Body of pancreas (tissue), 4 donors: Measurements from ENCODE around the gene AMZ2. TPM values are rescaled to one million over a fixed set of nuclear protein-coding genes. Genes with fewer than 3 reads are reported as not detected.

Experiments used
- ATAC-seq: fragments of 150-250 bp; one replicate; pipeline ENCODE4 v1.9.1; 2016
- DNase-seq, 4 donors: peaks; one replicate each; pipeline ENCODE4 v3.0.0-alpha.2; 2019
- H3K27ac ChIP-seq, 4 donors: fragments of 200-600 bp; sonication (generic); 1 replicate in 3 of 4; 2 replicates in 1 of 4; pipeline versions ENCODE4 v1.5.1 to v1.6.1; 2016 to 2019; ENCODE audit warnings: mild to moderate bottlenecking in 1 of 4, mixed read lengths in 1 of 4, moderate library complexity in 1 of 4
- H3K27me3 ChIP-seq, 2 donors: fragments of 200-600 bp; sonication (generic); one replicate each; pipeline ENCODE4 v1.6.0; 2016; ENCODE audit warnings: mild to moderate bottlenecking in 1 of 2
- H3K36me3 ChIP-seq, 2 donors: fragments of 200-600 bp; sonication (generic); replicated peaks in 1 of 2; 2 replicates each; pipeline ENCODE4 v1.5.1; 2016; ENCODE audit warnings: low read depth in 2 of 2; ENCODE audit not compliant: insufficient read depth in 1 of 2
- H3K4me1 ChIP-seq: fragments of 200-600 bp; sonication (generic); one replicate; pipeline ENCODE4 v1.6.0; 2016
- H3K4me3 ChIP-seq, 2 donors: fragments of 200-600 bp; sonication (generic); 1 replicate in 1 of 2; 2 replicates in 1 of 2; pipeline ENCODE4 v1.5.1; 2016 to 2019
- H3K9me3 ChIP-seq, 3 donors: fragments of 200-600 bp; sonication (generic); 1 replicate in 2 of 3; 2 replicates in 1 of 3; pipeline ENCODE4 v1.5.1; 2016
- CTCF ChIP-seq, 7 experiments: fragments of 450-650 bp in 4 of 7; fragments of 200-600 bp in 3 of 7; sonication (generic) in 3 of 7; IDR thresholded peaks; one replicate each; pipeline ENCODE4 v1.5.1; 2016 to 2019; ENCODE audit warnings: antibody characterized with exemption in 7 of 7
- POLR2A ChIP-seq, 3 donors: fragments of 450-650 bp; IDR thresholded peaks; one replicate each; pipeline ENCODE4 v1.6.1; 2016; ENCODE audit warnings: antibody characterized with exemption in 3 of 3, mild to moderate bottlenecking in 2 of 3
- WGBS, 2 donors: methylation state at CpG; one replicate each; pipeline ENCODE4 v1.1.5; 2017; 5-methylcytosine and 5-hydroxymethylcytosine counted together
- intact Hi-C: fragments of 100-400 bp; cut with DNase I; formaldehyde crosslinking; loops from one replicate; pipeline ENCODE4 v1.15.1; 2023
- total RNA-seq, 2 donors: library from RNA; depleted of rRNA; stranded (reverse); fragments of >200 nt; gene quantifications; one replicate each; pipeline ENCODE4 v1.1.0, GENCODE V29; 2016

The AMZ2 gene, protein sequence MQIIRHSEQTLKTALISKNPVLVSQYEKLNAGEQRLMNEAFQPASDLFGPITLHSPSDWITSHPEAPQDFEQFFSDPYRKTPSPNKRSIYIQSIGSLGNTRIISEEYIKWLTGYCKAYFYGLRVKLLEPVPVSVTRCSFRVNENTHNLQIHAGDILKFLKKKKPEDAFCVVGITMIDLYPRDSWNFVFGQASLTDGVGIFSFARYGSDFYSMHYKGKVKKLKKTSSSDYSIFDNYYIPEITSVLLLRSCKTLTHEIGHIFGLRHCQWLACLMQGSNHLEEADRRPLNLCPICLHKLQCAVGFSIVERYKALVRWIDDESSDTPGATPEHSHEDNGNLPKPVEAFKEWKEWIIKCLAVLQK
- total RNA-seq: 10 to 100 TPM; 23.3 to 28.3 TPM

DNA sequence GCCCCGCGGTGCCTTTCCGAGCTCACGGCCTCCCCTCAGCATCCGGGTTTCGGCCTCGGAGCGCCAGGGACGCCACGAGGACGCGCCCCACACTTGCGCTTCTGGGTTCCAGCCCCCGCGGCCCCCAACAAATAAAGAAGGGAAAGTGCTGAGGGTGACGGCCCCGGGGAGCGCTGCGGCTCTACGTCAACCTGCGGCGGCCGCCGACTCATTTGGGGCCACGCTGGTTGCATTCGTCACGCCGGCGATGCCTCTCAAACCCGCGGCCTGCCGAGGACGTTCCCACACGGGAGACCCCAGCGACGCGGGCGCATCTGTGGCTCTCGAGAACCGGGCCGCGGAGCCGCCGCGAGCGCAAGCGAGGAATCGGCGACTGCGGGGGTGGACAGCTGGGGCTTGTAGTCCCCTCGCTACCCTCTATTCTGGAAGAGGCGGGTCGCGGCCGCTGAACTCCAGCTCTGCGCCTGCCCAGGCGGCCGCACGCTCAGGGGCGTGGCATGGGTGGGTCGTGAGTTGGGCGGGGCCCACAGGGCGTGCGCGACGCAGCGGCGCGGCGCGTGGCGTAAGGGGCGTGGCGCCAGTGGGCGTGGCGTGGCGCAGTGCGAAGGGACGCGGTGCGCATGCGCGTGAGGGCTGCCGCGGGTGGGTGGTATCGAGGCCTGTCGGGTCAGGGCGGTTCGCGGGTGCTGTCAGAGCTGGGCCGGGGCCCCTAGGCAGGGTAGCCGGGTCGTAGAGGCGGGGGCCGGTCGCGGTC, at the start of gene AMZ2:
Gene AMZ2, plus strand, starts transcription at position 599 of the 754 bp plus-strand sequence. CDS start 2,145 bp downstream, outside the sequence.
- peaks cover 7% of the 10 kb centered on the region for H3K4me1 ChIP-seq
- H3K9me3 ChIP-seq: no peaks in the 10 kb centered on the region
- peak within 1 kb of the TSS; percentile 73 to 94 (median 88) for H3K27ac ChIP-seq
- H3K36me3 ChIP-seq: no peaks in the 10 kb centered on the region
- no peaks in the 10 kb centered on the region for H3K27me3 ChIP-seq
- peak; percentile 94 to 95 (median 94) for DNase-seq
- peak within 1 kb of the TSS; percentile 54 to 67 for H3K4me3 ChIP-seq
- TF ChIP-seq CTCF (IDR thresholded peaks at IDR 0.05) (peak in 1 of 7 experiments; percentile 29), POLR2A (IDR thresholded peaks at IDR 0.05) (peak; percentile 84 to 93 (median 91))
- WGBS, 2 donors: 0 to 1% methylated on average over 18 to 92 of the region's 97 CpGs
- ATAC-seq: peak; percentile 98
- intact Hi-C loops: no loop called here

- Histone ChIP-seq H3K27ac (no peak overlapping the region), H3K27me3 (peaks cover 0 to 32% of the 10 kb centered on the region in 2 donors), H3K4me1 (peaks cover 54% of the 10 kb centered on the region), H3K4me3 (no peak overlapping the region), H3K9me3 (no peaks in the 10 kb centered on the region), H3K36me3 (no peaks in the 10 kb centered on the region)
- WGBS, 2 donors: 2 to 4% methylated on average over 7 to 93 of the region's 101 CpGs
- DNase-seq (peak in 2 of 4 donors; percentile 16 to 45), ATAC-seq (peak; percentile 12)
- no peak for TF ChIP-seq CTCF (IDR thresholded peaks at IDR 0.05)
- TF ChIP-seq POLR2A (IDR thresholded peaks at IDR 0.05): no peak
- intact Hi-C loops: no loop called here
Measured at GRCh38 chr17:68198931-68199836, 48.7 kb upstream of the AMZ2 start.

- no peak overlapping the region for H3K4me3 ChIP-seq
- H3K36me3 ChIP-seq: no peaks in the 10 kb centered on the region
- DNase-seq (peak in 3 of 4 donors; percentile 14 to 33 (median 15)), ATAC-seq (no peak)
- intact Hi-C loops: no loop called here
- peaks cover 60% of the 10 kb centered on the region for H3K4me1 ChIP-seq
- H3K9me3 ChIP-seq: no peaks in the 10 kb centered on the region
- H3K27ac ChIP-seq: no peak overlapping the region
- WGBS, 2 donors: 2 to 4% methylated on average over 30 of the region's 30 CpGs
- TF ChIP-seq POLR2A (IDR thresholded peaks at IDR 0.05) (no peak), CTCF (IDR thresholded peaks at IDR 0.05) (no peak)
- H3K27me3 ChIP-seq: peaks cover 0 to 32% of the 10 kb centered on the region in 2 donors
Measured at GRCh38 chr17:68199837-68200688, 47.8 kb upstream of the AMZ2 start.
